Ectodermal cell (in vitro differentiated cells): ENCODE results near the gene NTM.

Experiments used
- H3K27ac ChIP-seq: 2 replicates; pipeline ENCODE4 v1.7.0; 2013; ENCODE audit warnings: mild to moderate bottlenecking, low read depth, low read length; ENCODE audit not compliant: insufficient read depth, poor library complexity, severe bottlenecking
- H3K27me3 ChIP-seq: 2 replicates; pipeline ENCODE4 v1.7.0; 2013; ENCODE audit warnings: mild to moderate bottlenecking, low read length; ENCODE audit not compliant: insufficient read depth, control insufficient read depth, poor library complexity, severe bottlenecking
- H3K36me3 ChIP-seq: one replicate; pipeline ENCODE4 v1.7.0; 2013; ENCODE audit warnings: low read length; ENCODE audit not compliant: control insufficient read depth, insufficient read depth
- H3K4me1 ChIP-seq: one replicate; pipeline ENCODE4 v1.7.0; 2013; ENCODE audit warnings: low read length; ENCODE audit not compliant: control insufficient read depth, insufficient read depth
- H3K4me3 ChIP-seq: 2 replicates; pipeline ENCODE4 v1.7.0; 2013; ENCODE audit warnings: low read depth, low read length, control low read depth; ENCODE audit not compliant: insufficient read depth
- H3K9me3 ChIP-seq: 2 replicates; pipeline ENCODE4 v1.7.0; 2013; ENCODE audit warnings: mild to moderate bottlenecking, low read length, moderate library complexity; ENCODE audit not compliant: control insufficient read depth
- WGBS, 2 experiments: methylation state at CpG; one replicate each; pipeline ENCODE4 v1.1.7; 2013; ENCODE audit warnings: missing lambda C conversion rate in 2 of 2; 5-methylcytosine and 5-hydroxymethylcytosine counted together

NTM gene

GRCh38 chr11:132335311-132335710, 964.9 kb downstream of the NTM start:
- no peaks in the 10 kb centered on the region for H3K36me3 ChIP-seq
- H3K4me3 ChIP-seq = no peak overlapping the region
- no peaks in the 10 kb centered on the region for H3K4me1 ChIP-seq
- no peaks in the 10 kb centered on the region for H3K9me3 ChIP-seq
- 93% methylated on average over 13 to 14 of the region's 14 CpGs for WGBS, 2 experiments
- no peaks in the 10 kb centered on the region for H3K27me3 ChIP-seq
- no peak overlapping the region for H3K27ac ChIP-seq

- H3K4me3 ChIP-seq = no peak overlapping the region
- 92 to 93% methylated on average over 12 of the region's 12 CpGs for WGBS, 2 experiments
- H3K36me3 ChIP-seq = no peaks in the 10 kb centered on the region
- H3K9me3 ChIP-seq = no peaks in the 10 kb centered on the region
- no peaks in the 10 kb centered on the region for H3K4me1 ChIP-seq
- no peaks in the 10 kb centered on the region for H3K27me3 ChIP-seq
- H3K27ac ChIP-seq = no peak overlapping the region
These were observed 966.5 kb downstream of the NTM start for GRCh38 chr11:132336781-132337535.

GRCh38 chr11:132337819-132338416, 967.5 kb downstream of the NTM start:
- 89 to 93% methylated on average over 2 of the region's 2 CpGs for WGBS, 2 experiments
- Histone ChIP-seq H3K4me3 (no peak overlapping the region), H3K36me3 (no peaks in the 10 kb centered on the region), H3K4me1 (no peaks in the 10 kb centered on the region), H3K27ac (no peak overlapping the region), H3K27me3 (no peaks in the 10 kb centered on the region), H3K9me3 (no peaks in the 10 kb centered on the region)

GRCh38 chr11:132342408-132342807, 972.0 kb downstream of the NTM start:
- Histone ChIP-seq H3K36me3 (no peaks in the 10 kb centered on the region), H3K4me3 (no peak overlapping the region), H3K27me3 (no peaks in the 10 kb centered on the region), H3K4me1 (peaks cover 4% of the 10 kb centered on the region), H3K27ac (no peak overlapping the region), H3K9me3 (no peaks in the 10 kb centered on the region)
- 88 to 89% methylated on average over 3 of the region's 3 CpGs for WGBS, 2 experiments

- Histone ChIP-seq H3K36me3 (no peaks in the 10 kb centered on the region), H3K27me3 (no peaks in the 10 kb centered on the region), H3K4me3 (no peak overlapping the region), H3K4me1 (peaks cover 8% of the 10 kb centered on the region), H3K27ac (no peak overlapping the region), H3K9me3 (no peaks in the 10 kb centered on the region)
- 94 to 95% methylated on average over 5 of the region's 5 CpGs for WGBS, 2 experiments
These were observed 973.2 kb downstream of the NTM start for GRCh38 chr11:132343445-132344175.

- no peaks in the 10 kb centered on the region for H3K27me3 ChIP-seq
- no peaks in the 10 kb centered on the region for H3K36me3 ChIP-seq
- no peak overlapping the region for H3K27ac ChIP-seq
- peaks cover 8% of the 10 kb centered on the region for H3K4me1 ChIP-seq
- WGBS, 2 experiments = 80 to 81% methylated on average over 6 of the region's 6 CpGs
- no peaks in the 10 kb centered on the region for H3K9me3 ChIP-seq
- H3K4me3 ChIP-seq = no peak overlapping the region
These were observed 976.2 kb downstream of the NTM start for GRCh38 chr11:132346558-132347148.

- WGBS, 2 experiments = 78 to 80% methylated on average over 20 of the region's 22 CpGs
These were observed 977.0 kb downstream of the NTM start for GRCh38 chr11:132347156-132348090.

GRCh38 chr11:132349811-132350733, 979.7 kb downstream of the NTM start:
- H3K27me3 ChIP-seq = no peaks in the 10 kb centered on the region
- no peak overlapping the region for H3K4me3 ChIP-seq
- no peak overlapping the region for H3K27ac ChIP-seq
- no peaks in the 10 kb centered on the region for H3K9me3 ChIP-seq
- peaks cover 8% of the 10 kb centered on the region for H3K4me1 ChIP-seq
- WGBS, 2 experiments = 88 to 89% methylated on average over 7 of the region's 7 CpGs
- H3K36me3 ChIP-seq = no peaks in the 10 kb centered on the region

More at GRCh38 chr11:132347156-132348090, 977.0 kb downstream of the NTM start:
- Histone ChIP-seq H3K27ac (no peak overlapping the region), H3K4me3 (no peak overlapping the region), H3K27me3 (no peaks in the 10 kb centered on the region), H3K9me3 (no peaks in the 10 kb centered on the region), H3K36me3 (no peaks in the 10 kb centered on the region), H3K4me1 (peaks cover 8% of the 10 kb centered on the region)

GRCh38 chr11:132351050-132351449, 980.6 kb downstream of the NTM start:
- H3K4me1 ChIP-seq = peaks cover 8% of the 10 kb centered on the region
- no peak overlapping the region for H3K4me3 ChIP-seq
- 91 to 96% methylated on average over 6 to 7 of the region's 7 CpGs for WGBS, 2 experiments
- H3K27ac ChIP-seq = no peak overlapping the region
- H3K9me3 ChIP-seq = no peaks in the 10 kb centered on the region
- no peaks in the 10 kb centered on the region for H3K36me3 ChIP-seq
- H3K27me3 ChIP-seq = no peaks in the 10 kb centered on the region
